Measurements from ENCODE around the gene SPAG16. TPM values are rescaled to one million over a fixed set of nuclear protein-coding genes. Genes with fewer than 3 reads are reported as not detected.

SPAG16 gene
- total RNA-seq, 3 donors from 2014 or later: 25.3 to 42.0 (median 41.7) TPM

- Histone ChIP-seq H3K27me3 (no peaks in the 10 kb centered on the region), H3K9me3 (peaks cover 11 to 26% of the 10 kb centered on the region in 2 donors), H3K27ac (no peak overlapping the region), H3K4me1 (no peaks in the 10 kb centered on the region), H3K36me3 (no peaks in the 10 kb centered on the region), H3K4me3 (no peak overlapping the region)
- DNase-seq (ENCODE audit: low spot score in 2 of 2): no peak
- intact Hi-C loops (cut with DNase I; ENCODE audit: low total_unique reads): no loop called here
- TF ChIP-seq, protein P1, sequence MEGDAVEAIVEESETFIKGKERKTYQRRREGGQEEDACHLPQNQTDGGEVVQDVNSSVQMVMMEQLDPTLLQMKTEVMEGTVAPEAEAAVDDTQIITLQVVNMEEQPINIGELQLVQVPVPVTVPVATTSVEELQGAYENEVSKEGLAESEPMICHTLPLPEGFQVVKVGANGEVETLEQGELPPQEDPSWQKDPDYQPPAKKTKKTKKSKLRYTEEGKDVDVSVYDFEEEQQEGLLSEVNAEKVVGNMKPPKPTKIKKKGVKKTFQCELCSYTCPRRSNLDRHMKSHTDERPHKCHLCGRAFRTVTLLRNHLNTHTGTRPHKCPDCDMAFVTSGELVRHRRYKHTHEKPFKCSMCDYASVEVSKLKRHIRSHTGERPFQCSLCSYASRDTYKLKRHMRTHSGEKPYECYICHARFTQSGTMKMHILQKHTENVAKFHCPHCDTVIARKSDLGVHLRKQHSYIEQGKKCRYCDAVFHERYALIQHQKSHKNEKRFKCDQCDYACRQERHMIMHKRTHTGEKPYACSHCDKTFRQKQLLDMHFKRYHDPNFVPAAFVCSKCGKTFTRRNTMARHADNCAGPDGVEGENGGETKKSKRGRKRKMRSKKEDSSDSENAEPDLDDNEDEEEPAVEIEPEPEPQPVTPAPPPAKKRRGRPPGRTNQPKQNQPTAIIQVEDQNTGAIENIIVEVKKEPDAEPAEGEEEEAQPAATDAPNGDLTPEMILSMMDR (IDR thresholded peaks at IDR 0.05): no peak
- no peak for TF ChIP-seq POLR2A (IDR thresholded peaks at IDR 0.05)
- TF ChIP-seq POLR2AphosphoS5 (IDR thresholded peaks at IDR 0.05): no peak
These were observed 380.6 kb downstream of the SPAG16 start for GRCh38 chr2:213664817-213665216.

- H3K36me3 ChIP-seq: no peaks in the 10 kb centered on the region
- intact Hi-C loops (cut with DNase I; ENCODE audit: low total_unique reads): no loop called here
- H3K27me3 ChIP-seq: no peaks in the 10 kb centered on the region
- H3K4me3 ChIP-seq: no peak overlapping the region
- no peaks in the 10 kb centered on the region for H3K4me1 ChIP-seq
- DNase-seq (ENCODE audit: low spot score in 2 of 2): no peak
- H3K9me3 ChIP-seq: peaks cover 4 to 18% of the 10 kb centered on the region in 2 donors
- H3K27ac ChIP-seq: no peak overlapping the region
- TF ChIP-seq POLR2A (IDR thresholded peaks at IDR 0.05) (no peak), POLR2AphosphoS5 (IDR thresholded peaks at IDR 0.05) (no peak)
- TF ChIP-seq, protein P1 (IDR thresholded peaks at IDR 0.05): no peak
These were observed 385.4 kb downstream of the SPAG16 start for GRCh38 chr2:213669657-213670056.

DNA sequence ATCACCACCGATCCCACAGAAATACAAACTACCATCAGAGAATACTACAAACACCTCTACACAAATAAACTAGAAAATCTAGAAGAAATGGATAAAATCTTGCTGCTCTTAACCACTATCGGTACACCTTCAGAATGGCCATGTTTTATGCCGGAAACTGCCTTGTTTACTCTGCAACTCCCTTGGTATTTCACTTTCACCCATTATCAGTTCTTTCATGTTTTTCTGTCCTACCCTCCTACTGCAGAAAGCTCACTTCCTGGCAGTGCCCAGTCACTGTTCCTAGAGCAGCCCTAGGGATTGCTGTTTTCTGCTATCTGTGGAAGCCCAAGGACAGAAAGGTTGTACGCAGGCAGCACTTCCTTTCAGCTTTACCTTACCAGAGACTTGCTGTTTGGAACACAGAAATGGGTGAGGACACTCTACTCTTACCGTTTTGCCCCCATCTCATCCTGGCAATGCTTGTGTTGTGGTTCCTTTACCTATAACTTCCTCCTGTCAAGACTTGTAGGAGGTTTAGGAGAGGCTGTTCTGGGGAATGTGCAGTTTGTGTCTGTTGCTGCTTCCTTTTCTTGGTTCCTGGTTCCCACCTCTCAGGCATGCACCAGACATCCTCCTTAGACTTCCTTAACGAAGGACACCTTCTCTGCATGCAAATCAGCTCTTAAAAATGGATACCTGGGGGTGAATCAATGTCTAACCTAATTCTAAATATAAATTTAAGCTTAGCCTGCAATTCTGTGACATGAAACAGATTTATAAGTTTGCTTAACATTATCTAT, 394.4 kb downstream of the SPAG16 start:
- TF ChIP-seq, protein P1 (IDR thresholded peaks at IDR 0.05): no peak
- TF ChIP-seq POLR2A (IDR thresholded peaks at IDR 0.05): no peak
- TF ChIP-seq POLR2AphosphoS5 (IDR thresholded peaks at IDR 0.05): no peak
- intact Hi-C loops (cut with DNase I; ENCODE audit: low total_unique reads): no loop called here
- Histone ChIP-seq H3K4me1 (no peaks in the 10 kb centered on the region), H3K36me3 (no peaks in the 10 kb centered on the region), H3K27me3 (no peaks in the 10 kb centered on the region), H3K27ac (no peak overlapping the region), H3K4me3 (no peak overlapping the region), H3K9me3 (peaks cover 0 to 6% of the 10 kb centered on the region in 2 donors)
- DNase-seq (ENCODE audit: low spot score in 2 of 2): no peak

DNA sequence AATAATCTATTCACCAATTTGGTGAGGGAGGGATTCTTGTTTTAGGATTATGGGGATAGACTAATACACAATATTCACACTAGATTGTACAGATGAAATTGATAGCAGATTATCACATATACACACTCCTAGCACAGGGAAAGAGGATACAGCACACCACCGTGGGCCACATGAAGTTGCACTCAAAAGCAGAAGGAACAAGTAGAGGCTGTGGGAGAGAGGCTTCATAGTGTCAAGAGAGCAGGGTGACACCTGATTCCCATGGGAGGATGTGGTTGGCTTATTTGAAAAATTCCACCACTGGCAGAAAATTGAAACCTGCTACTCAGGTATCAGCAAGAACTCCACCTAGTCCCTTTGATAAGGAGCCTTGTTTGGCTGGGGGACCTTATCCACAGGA, 395.6 kb downstream of the SPAG16 start:
- Histone ChIP-seq H3K9me3 (peaks cover 0 to 6% of the 10 kb centered on the region in 2 donors), H3K27ac (no peak overlapping the region), H3K27me3 (no peaks in the 10 kb centered on the region), H3K36me3 (no peaks in the 10 kb centered on the region), H3K4me1 (no peaks in the 10 kb centered on the region), H3K4me3 (no peak overlapping the region)
- intact Hi-C loops (cut with DNase I; ENCODE audit: low total_unique reads): no loop called here
- TF ChIP-seq, protein P1 (IDR thresholded peaks at IDR 0.05): no peak
- TF ChIP-seq POLR2A (IDR thresholded peaks at IDR 0.05) (no peak), POLR2AphosphoS5 (IDR thresholded peaks at IDR 0.05) (no peak)
- no peak for DNase-seq (ENCODE audit: low spot score in 2 of 2)

DNA sequence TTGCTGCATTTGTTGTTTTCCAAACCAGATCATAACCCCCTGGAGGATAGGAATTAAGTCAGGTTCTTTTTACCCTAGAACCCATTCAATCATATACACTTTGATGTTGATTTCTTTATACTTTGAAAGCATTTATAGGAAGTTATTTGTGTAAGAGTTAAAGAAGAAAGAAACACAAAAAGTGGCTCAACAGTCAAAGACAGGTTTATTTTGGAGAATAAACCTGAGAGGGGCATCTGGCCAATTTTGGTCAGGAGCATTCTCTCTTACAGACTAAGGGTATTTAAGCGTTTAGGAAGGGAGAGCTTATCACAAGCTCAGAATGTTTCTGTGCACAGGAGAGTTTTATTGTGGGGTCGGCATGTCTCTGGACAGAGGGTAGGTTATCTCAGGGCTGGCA, 398.0 kb downstream of the SPAG16 start:
- no peak for DNase-seq (ENCODE audit: low spot score in 2 of 2)
- H3K4me3 ChIP-seq: no peak overlapping the region
- intact Hi-C loops (cut with DNase I; ENCODE audit: low total_unique reads): no loop called here
- no peaks in the 10 kb centered on the region for H3K27me3 ChIP-seq
- no peaks in the 10 kb centered on the region for H3K36me3 ChIP-seq
- peaks cover 0 to 9% of the 10 kb centered on the region in 2 donors for H3K9me3 ChIP-seq
- TF ChIP-seq POLR2A (IDR thresholded peaks at IDR 0.05) (no peak), POLR2AphosphoS5 (IDR thresholded peaks at IDR 0.05) (no peak)
- TF ChIP-seq, protein P1 (IDR thresholded peaks at IDR 0.05): no peak
- H3K4me1 ChIP-seq: no peaks in the 10 kb centered on the region
- no peak overlapping the region for H3K27ac ChIP-seq

Data from breast epithelium (tissue), 4 donors.